Measurements from ENCODE around the gene MPRIP.

DNA sequence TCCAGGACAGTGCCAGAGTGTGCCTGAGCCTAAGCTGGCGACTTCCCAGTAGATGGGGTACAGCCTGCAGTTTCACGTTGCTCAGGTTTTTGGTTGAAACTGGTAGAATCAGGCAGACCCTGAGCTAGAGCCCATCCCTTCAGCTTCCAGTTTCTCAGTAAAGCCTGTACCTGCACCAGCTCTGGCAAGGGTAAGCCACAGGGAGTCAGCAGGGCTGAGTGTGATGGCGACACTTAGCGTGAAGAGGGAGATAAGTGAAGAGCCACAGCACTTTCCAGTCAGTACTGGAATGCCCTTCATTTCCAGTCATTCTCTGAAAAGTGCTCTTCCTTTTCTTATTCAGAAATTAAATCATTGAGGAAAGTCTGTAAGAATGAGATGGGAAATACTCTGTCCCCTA lies 141.5 kb downstream of the MPRIP start:
- TF ChIP-seq POLR2A (IDR thresholded peaks at IDR 0.05), result no peak
- TF ChIP-seq, protein P1, sequence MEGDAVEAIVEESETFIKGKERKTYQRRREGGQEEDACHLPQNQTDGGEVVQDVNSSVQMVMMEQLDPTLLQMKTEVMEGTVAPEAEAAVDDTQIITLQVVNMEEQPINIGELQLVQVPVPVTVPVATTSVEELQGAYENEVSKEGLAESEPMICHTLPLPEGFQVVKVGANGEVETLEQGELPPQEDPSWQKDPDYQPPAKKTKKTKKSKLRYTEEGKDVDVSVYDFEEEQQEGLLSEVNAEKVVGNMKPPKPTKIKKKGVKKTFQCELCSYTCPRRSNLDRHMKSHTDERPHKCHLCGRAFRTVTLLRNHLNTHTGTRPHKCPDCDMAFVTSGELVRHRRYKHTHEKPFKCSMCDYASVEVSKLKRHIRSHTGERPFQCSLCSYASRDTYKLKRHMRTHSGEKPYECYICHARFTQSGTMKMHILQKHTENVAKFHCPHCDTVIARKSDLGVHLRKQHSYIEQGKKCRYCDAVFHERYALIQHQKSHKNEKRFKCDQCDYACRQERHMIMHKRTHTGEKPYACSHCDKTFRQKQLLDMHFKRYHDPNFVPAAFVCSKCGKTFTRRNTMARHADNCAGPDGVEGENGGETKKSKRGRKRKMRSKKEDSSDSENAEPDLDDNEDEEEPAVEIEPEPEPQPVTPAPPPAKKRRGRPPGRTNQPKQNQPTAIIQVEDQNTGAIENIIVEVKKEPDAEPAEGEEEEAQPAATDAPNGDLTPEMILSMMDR (IDR thresholded peaks at IDR 0.05), result no peak
